ENCODE measurements around the gene PPP1R12C. TPM values are rescaled to one million over a fixed set of nuclear protein-coding genes. Genes with fewer than 3 reads are reported as not detected.
A peak's percentile ranks its signal among the peaks of the same experiment; 100 is the strongest.

Gene PPP1R12C
- total RNA-seq, 1 experiment from 2014 or later = 92.3 TPM

GRCh38 chr19:55096061-55096701 lies 21.3 kb downstream of the PPP1R12C start:
- DNase-seq (ENCODE audit: low spot score) = peak; percentile 45
- Mint-ChIP-seq H3K9me3 (no peaks in the 10 kb centered on the region), H3K4me3 (no peak overlapping the region), H3K27ac (no peak overlapping the region), H3K4me1 (peaks cover 14% of the 10 kb centered on the region), H3K36me3 (peaks cover 4% of the 10 kb centered on the region; the same call in 1 of the 2 replicates), H3K27me3 (ENCODE audit: low read depth) (no peaks in the 10 kb centered on the region; the same call in 1 of the 2 replicates)
- ATAC-seq = peak; percentile 12
- ChIA-PET POLR2A (interaction anchor here (0.8 to 1.2 kb wide), 3 partner anchors 8 to 45 kb away, joined by 3 to 8 read pairs (median 4); partner anchors contain the start of gene PPP1R12C), CTCF (interaction anchor here (0.7 to 2.9 kb wide), 16 partner anchors 9 to 215 kb away, joined by 3 to 23 read pairs (median 4); partner anchors contain the start of genes DNAAF3, EPS8L1, PPP1R12C and RDH13)
- TF ChIP-seq, protein P1, sequence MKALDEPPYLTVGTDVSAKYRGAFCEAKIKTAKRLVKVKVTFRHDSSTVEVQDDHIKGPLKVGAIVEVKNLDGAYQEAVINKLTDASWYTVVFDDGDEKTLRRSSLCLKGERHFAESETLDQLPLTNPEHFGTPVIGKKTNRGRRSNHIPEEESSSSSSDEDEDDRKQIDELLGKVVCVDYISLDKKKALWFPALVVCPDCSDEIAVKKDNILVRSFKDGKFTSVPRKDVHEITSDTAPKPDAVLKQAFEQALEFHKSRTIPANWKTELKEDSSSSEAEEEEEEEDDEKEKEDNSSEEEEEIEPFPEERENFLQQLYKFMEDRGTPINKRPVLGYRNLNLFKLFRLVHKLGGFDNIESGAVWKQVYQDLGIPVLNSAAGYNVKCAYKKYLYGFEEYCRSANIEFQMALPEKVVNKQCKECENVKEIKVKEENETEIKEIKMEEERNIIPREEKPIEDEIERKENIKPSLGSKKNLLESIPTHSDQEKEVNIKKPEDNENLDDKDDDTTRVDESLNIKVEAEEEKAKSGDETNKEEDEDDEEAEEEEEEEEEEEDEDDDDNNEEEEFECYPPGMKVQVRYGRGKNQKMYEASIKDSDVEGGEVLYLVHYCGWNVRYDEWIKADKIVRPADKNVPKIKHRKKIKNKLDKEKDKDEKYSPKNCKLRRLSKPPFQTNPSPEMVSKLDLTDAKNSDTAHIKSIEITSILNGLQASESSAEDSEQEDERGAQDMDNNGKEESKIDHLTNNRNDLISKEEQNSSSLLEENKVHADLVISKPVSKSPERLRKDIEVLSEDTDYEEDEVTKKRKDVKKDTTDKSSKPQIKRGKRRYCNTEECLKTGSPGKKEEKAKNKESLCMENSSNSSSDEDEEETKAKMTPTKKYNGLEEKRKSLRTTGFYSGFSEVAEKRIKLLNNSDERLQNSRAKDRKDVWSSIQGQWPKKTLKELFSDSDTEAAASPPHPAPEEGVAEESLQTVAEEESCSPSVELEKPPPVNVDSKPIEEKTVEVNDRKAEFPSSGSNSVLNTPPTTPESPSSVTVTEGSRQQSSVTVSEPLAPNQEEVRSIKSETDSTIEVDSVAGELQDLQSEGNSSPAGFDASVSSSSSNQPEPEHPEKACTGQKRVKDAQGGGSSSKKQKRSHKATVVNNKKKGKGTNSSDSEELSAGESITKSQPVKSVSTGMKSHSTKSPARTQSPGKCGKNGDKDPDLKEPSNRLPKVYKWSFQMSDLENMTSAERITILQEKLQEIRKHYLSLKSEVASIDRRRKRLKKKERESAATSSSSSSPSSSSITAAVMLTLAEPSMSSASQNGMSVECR (CRISPR knock-in tag; IDR thresholded peaks at IDR 0.05; ENCODE audit: borderline replicate concordance) = no peak
- TF ChIP-seq FOXP4 (CRISPR knock-in tag; IDR thresholded peaks at IDR 0.05) (no peak), HMGA2 (CRISPR knock-in tag; IDR thresholded peaks at IDR 0.05) (no peak), NR2C2 (CRISPR knock-in tag; IDR thresholded peaks at IDR 0.05) (no peak), PRDM15 (CRISPR knock-in tag; IDR thresholded peaks at IDR 0.05) (no peak), MXD4 (CRISPR knock-in tag; IDR thresholded peaks at IDR 0.05; ENCODE audit: borderline replicate concordance) (no peak), TEAD4 (CRISPR knock-in tag; IDR thresholded peaks at IDR 0.05) (no peak), NR1H2 (CRISPR knock-in tag; IDR thresholded peaks at IDR 0.05) (no peak), KAT7 (CRISPR knock-in tag; IDR thresholded peaks at IDR 0.05; ENCODE audit: borderline replicate concordance) (no peak), CREM (CRISPR knock-in tag; IDR thresholded peaks at IDR 0.05) (no peak), NFE2L1 (CRISPR knock-in tag; IDR thresholded peaks at IDR 0.05) (no peak)
- TF ChIP-seq, protein P2, sequence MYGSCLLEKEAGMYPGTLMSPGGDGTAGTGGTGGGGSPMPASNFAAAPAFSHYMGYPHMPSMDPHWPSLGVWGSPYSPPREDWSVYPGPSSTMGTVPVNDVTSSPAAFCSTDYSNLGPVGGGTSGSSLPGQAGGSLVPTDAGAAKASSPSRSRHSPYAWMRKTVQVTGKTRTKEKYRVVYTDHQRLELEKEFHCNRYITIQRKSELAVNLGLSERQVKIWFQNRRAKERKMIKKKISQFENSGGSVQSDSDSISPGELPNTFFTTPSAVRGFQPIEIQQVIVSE (CRISPR knock-in tag; IDR thresholded peaks at IDR 0.05; ENCODE audit: borderline replicate concordance) = no peak

Measured in WTC11 (cell line).